LoVo (cell line): ENCODE results near the gene MBD5.

Experiments used
- DNase-seq: peaks from one replicate; pipeline ENCODE4 v3.0.0-alpha.2; 2016; ENCODE audit warnings: low spot score

Gene MBD5

GRCh38 chr2:148122788-148123187 is 101.9 kb downstream of the MBD5 start:
- no peak for DNase-seq

DNA sequence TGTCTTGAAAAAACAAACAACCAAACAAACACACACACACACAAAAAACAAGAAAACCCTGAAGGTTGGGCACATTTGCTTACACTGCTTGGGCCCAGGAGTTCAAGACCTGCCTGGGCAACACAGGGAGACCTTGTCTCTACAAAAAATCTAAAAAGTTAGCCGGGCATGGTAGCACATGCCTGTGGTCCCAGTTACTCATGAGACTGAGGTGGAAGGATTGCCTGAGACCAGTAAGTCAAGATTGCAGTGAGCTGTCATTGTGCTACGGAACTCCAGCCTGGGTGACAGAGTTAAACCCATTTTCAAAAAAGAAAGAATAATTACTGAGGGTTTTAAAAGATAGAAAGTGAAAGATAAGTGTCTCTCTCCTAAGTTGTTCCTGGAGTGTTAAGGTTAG is 103.4 kb downstream of the MBD5 start:
- no peak for DNase-seq

DNA sequence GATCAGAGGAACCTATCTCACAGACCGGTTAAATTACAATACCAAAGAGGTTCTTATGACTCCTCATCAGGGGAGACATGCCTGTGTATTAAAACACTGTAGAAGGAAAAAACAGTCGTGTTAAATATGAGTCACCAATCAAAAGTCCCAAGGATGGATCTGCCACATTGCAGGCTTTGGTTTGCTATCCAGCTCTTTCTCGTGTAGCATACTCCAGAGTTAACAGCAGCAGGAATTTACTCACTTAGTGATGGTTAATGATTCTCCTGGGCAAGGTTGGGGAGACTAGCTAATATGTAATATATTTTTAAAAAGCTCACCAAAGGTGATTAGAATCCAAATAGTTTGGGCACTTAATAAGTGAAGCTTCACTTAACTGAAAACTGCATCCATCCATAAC is 109.7 kb downstream of the MBD5 start:
- DNase-seq = no peak

- no peak for DNase-seq
Measured at GRCh38 chr2:148132412-148132811, 111.5 kb downstream of the MBD5 start.

- no peak for DNase-seq
Measured at GRCh38 chr2:148135705-148136104, 114.8 kb downstream of the MBD5 start.

- no peak for DNase-seq
Measured at GRCh38 chr2:148136441-148136840, 115.5 kb downstream of the MBD5 start.

DNA sequence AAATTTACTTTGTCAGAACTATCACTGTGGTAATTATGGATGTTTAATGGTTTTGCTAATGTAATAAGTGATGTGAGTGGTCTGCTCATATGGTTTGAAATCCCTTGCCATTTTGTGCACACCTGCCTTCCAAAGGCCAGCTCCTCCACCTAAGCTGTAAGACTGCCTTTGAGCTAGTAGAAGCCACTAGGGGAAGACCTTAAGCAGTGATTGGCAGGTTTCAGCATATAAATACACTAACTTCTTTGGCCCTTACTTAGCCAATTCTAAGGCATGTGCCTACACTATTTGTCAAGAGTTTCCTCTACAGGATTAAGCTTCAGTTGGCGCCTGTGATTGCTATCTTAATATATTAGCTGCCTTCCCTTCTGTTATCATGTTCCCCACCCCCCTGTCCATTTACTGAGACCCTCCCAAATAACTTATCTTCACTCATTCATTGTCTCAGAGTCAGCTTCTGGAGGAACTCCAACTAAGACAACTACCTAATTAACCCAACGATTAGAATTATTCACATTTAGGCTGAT is 141.1 kb downstream of the MBD5 start:
- DNase-seq = no peak

DNA sequence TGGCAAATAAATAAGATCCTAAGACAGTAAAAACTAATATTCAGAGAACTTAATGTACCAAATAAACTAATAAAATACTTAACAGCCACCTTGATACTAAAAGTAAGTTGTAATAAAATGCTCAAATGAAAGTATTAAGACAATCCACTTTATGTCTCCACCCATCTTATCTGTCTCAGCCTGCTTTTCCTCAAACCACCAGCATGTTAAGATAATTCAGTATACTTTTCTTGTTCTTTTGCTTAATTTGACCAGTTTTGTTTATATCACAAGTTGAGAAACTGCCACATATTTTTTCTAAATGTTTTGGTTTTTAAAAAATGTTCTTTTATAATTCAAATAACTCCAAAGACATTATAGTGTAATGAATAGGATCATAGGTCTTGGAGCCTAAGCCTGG is 142.0 kb downstream of the MBD5 start:
- DNase-seq = no peak

DNA sequence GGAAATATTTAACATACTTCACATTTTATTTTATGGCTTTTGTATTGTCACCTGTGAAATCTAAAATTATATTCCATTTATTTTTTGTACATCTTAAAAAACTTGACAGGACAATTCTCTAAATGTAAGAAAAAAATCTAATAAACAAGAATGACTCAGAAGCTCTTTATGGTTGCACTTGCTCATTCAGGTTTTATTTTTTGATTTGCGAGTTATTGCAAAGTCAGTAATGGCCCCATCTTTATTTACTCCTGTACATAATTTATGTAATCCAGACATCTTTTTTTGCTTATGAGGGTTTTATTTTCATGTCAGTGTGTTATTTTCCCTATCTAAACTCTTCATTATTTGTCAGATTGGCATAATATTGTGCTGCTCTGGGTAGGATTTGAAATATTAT is 145.1 kb downstream of the MBD5 start:
- DNase-seq = no peak

DNA sequence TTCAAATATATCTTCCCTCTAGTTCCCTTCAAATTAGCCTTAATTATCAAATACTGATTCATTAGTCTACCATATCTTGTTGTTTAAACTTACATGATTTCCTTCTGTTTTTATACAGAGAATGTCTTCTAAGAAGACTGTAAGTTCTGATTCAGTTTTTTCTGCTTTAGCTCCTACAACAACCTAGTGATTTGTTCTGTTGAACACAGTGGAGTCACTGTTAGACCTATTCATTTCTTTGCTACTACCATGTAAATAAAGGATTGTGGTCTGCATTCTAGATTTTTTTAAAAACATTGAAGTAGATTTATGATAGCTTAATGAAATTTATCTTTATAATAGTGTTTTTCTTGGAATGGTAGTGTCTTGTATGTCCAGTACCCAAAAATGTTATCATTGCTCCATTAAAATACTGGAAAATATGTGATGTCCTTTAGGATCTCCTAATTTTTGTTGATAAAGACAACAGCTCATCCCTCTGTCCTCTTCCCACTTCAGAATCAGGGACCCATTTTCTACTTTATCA is 146.4 kb downstream of the MBD5 start:
- no peak for DNase-seq

DNA sequence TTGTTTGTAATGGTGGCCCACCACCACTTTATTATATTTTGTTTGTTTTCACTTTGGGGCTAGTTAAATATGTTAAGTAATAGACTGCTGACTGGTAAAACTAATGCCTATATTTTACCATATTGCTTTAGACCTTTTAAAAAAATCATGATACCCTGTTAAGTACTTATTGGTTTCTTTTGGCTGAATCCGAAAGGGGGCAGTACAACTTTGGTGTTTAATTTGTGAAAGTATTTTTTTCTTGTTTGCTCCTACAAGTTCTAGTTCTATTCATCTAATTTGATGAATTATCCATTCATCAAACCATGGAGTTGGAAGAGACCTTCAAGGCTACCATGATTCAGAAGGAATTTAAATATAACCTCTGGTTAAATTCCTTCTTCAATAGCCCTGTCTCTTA is 147.0 kb downstream of the MBD5 start:
- DNase-seq = no peak

DNA sequence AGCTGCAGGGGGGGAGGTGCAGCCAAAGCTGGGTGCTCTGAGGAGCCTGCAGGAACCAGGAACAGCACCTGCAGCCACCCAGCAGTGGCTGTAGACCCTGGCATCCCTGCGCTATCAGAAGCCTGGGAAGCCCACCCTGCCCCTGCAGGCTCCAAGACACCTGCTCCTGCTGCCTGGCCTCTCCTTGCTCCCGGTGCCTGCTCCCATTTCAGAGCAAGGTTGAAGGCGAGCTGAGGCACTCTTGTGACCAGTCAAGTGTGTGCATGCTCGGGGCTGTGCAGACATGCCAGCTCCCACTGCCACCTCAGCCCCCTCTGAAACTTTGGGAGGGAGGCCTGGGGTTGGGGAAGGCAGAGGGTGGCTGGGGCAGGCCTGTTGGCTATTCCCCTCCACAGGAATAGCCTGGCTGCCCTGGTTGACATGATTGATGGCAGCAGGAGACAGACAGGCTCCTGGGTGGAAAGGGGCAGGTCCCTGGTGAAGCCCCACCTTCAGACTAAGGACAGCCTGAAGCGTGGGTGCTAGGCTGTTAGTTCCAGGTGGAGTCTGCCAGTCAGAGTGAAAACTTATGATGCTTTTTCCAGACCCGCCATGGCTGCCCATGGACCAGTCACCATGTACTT is 151.4 kb downstream of the MBD5 start:
- no peak for DNase-seq

GRCh38 chr2:148173168-148173567 is 152.3 kb downstream of the MBD5 start:
- DNase-seq = no peak

GRCh38 chr2:148177559-148177958 is 156.7 kb downstream of the MBD5 start:
- no peak for DNase-seq

DNA sequence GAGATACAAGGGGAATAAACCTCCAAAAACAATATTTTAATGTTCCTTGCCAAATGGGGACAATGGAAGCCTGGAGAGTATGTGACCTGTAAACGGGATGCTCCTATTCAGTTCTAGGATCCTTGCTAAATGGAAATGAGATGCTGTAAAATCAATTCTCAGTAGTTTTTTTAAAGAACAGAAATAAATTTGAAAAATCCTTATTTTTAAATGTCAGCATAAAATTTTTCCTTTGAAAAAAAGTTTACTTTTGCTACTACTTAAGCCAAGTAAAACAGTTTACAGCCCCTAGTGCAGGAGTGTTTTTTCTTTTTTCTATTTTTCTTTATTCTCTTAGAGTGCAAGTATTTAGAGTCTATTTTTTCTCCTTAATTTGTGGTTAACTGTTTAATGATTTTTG is 158.8 kb downstream of the MBD5 start:
- no peak for DNase-seq

DNA sequence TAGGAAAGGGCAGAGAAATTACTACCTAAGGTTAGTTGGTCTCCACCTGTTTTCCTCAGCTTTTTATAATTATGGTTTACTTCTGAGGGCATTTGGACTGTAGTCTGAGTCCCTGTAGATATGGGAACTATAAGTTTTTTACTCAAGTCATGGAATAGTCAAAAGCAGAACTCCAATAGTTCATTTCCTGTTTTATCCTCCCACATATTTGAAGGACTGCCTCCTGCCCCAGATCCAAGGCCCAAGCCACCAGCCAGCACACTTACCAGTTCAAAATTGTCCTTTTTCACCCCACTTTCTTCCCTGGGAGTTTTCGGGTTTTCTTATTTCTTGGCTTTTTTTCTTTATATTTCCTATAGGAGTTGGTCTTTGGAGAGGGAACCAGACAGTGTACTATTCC is 164.1 kb downstream of the MBD5 start:
- DNase-seq = no peak

DNA sequence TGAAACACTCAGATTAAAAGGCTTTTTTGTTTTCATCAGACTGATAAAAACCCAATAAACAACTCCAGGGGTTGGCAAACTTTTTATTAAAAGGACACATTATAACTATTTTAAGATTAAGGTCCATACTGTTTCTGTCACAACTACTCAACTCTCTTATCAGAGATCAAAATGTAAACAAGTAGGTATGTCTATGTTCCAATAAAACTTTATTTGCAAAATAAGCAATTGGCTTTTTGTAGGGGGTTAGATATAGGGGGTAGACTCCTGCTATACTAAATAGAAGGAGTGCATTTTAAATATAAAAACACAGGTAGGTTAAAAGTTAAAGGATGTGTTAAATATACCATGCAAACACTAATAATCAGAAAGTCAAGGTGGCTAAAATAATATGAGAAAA is 174.0 kb downstream of the MBD5 start:
- no peak for DNase-seq

GRCh38 chr2:148201075-148202004 is 180.4 kb downstream of the MBD5 start:
- DNase-seq = no peak

- no peak for DNase-seq
Measured at GRCh38 chr2:148202237-148202636, 181.3 kb downstream of the MBD5 start.

GRCh38 chr2:148207111-148207510 is 186.2 kb downstream of the MBD5 start:
- no peak for DNase-seq

GRCh38 chr2:148209603-148210002 is 188.7 kb downstream of the MBD5 start:
- DNase-seq = no peak

DNA sequence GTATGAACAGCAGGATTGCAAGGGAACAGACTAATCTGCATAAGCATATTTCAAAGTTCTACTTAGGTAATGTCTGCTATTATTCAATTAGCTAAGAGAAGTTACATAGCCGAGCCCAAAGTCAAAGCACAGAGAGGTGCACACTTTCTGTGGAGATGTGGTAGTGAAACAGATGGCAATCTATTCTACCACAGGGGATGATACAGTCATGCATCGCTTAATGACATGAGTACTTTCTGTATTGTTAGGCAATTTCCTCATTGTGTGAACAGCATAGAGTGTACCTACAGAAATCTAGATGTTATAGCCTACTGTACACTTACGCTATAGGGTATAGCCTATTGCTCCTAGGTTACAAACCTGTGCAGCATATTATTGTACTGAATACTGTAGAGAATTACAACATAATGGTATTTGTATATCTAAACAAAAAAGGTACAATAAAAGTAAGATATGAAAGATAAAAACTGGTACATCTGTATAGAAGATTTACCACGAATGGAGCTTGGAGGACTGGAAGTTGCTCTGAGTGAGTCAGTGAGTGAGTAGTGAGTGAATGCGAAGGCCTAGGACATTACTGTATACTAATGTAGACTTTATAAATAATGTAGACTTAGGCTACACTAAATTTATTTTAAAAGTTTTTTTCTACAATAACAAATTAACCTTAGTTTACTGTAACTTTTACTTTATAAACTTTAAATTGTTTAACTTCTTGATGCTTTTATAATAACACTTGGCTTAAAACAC is 197.6 kb downstream of the MBD5 start:
- DNase-seq = no peak
